Mononuclear cell (primary cell): ENCODE results near the gene ITGA11. TPM values are rescaled to one million over a fixed set of nuclear protein-coding genes. Genes with fewer than 3 reads are reported as not detected.

Experiments used
- H3K27me3 ChIP-seq: 2 replicates; pipeline ENCODE4 v1.6.0; 2011; ENCODE audit warnings: low read length, control low read depth; ENCODE audit not compliant: insufficient read depth
- H3K4me1 ChIP-seq: 2 replicates; pipeline ENCODE4 v1.5.1; 2011; ENCODE audit warnings: mild to moderate bottlenecking, low read length, control low read depth; ENCODE audit not compliant: insufficient read depth
- H3K4me3 ChIP-seq: 2 replicates; pipeline ENCODE4 v1.5.1; 2011; ENCODE audit warnings: mild to moderate bottlenecking, low read length, moderate library complexity
- H3K9me3 ChIP-seq: 2 replicates; pipeline ENCODE4 v1.5.1; 2011; ENCODE audit warnings: low read depth, mild to moderate bottlenecking, control low read depth, low read length
- total RNA-seq: library from RNA; depleted of rRNA; stranded (reverse); fragments of >200 nt; gene quantifications from one replicate; pipeline ENCODE4 v1.2.3, GENCODE V29; 2012

ITGA11 gene
- total RNA-seq, 1 donor: under 0.01 TPM

GRCh38 chr15:68328964-68329363 lies 103.0 kb downstream of the ITGA11 start:
- Histone ChIP-seq H3K4me3 (no peak overlapping the region), H3K9me3 (no peaks in the 10 kb centered on the region), H3K27me3 (no peaks in the 10 kb centered on the region), H3K4me1 (no peaks in the 10 kb centered on the region)

- Histone ChIP-seq H3K4me1 (no peaks in the 10 kb centered on the region), H3K9me3 (no peaks in the 10 kb centered on the region), H3K27me3 (no peaks in the 10 kb centered on the region), H3K4me3 (no peak overlapping the region)
Measured at GRCh38 chr15:68328443-68328842, 103.5 kb downstream of the ITGA11 start.

GRCh38 chr15:68326711-68327354 lies 105.1 kb downstream of the ITGA11 start:
- Histone ChIP-seq H3K4me3 (no peak overlapping the region), H3K9me3 (no peaks in the 10 kb centered on the region), H3K4me1 (no peaks in the 10 kb centered on the region), H3K27me3 (no peaks in the 10 kb centered on the region)

GRCh38 chr15:68325726-68326125 lies 106.2 kb downstream of the ITGA11 start:
- no peaks in the 10 kb centered on the region for H3K9me3 ChIP-seq
- no peaks in the 10 kb centered on the region for H3K4me1 ChIP-seq
- no peaks in the 10 kb centered on the region for H3K27me3 ChIP-seq
- no peak overlapping the region for H3K4me3 ChIP-seq

- H3K27me3 ChIP-seq: no peaks in the 10 kb centered on the region
- no peaks in the 10 kb centered on the region for H3K4me1 ChIP-seq
- no peak overlapping the region for H3K4me3 ChIP-seq
- no peaks in the 10 kb centered on the region for H3K9me3 ChIP-seq
Measured at GRCh38 chr15:68322796-68323195, 109.2 kb downstream of the ITGA11 start.

GRCh38 chr15:68321229-68321628 lies 110.7 kb downstream of the ITGA11 start:
- H3K9me3 ChIP-seq: no peaks in the 10 kb centered on the region
- H3K4me3 ChIP-seq: no peak overlapping the region
- H3K27me3 ChIP-seq: no peaks in the 10 kb centered on the region
- H3K4me1 ChIP-seq: no peaks in the 10 kb centered on the region

GRCh38 chr15:68319997-68320396 lies 112.0 kb downstream of the ITGA11 start:
- Histone ChIP-seq H3K27me3 (no peaks in the 10 kb centered on the region), H3K9me3 (no peaks in the 10 kb centered on the region), H3K4me3 (no peak overlapping the region), H3K4me1 (no peaks in the 10 kb centered on the region)

- no peaks in the 10 kb centered on the region for H3K9me3 ChIP-seq
- H3K27me3 ChIP-seq: no peaks in the 10 kb centered on the region
Measured at GRCh38 chr15:68318931-68319909, 112.7 kb downstream of the ITGA11 start.

GRCh38 chr15:68318008-68318835 lies 113.7 kb downstream of the ITGA11 start:
- Histone ChIP-seq H3K9me3 (no peaks in the 10 kb centered on the region), H3K4me1 (no peaks in the 10 kb centered on the region), H3K27me3 (no peaks in the 10 kb centered on the region), H3K4me3 (no peak overlapping the region)

More at GRCh38 chr15:68318931-68319909, 112.7 kb downstream of the ITGA11 start:
- H3K4me1 ChIP-seq: no peaks in the 10 kb centered on the region
- no peak overlapping the region for H3K4me3 ChIP-seq

- Histone ChIP-seq H3K27me3 (no peaks in the 10 kb centered on the region), H3K9me3 (no peaks in the 10 kb centered on the region), H3K4me3 (no peak overlapping the region), H3K4me1 (no peaks in the 10 kb centered on the region)
Measured at GRCh38 chr15:68317281-68318007, 114.5 kb downstream of the ITGA11 start.

- H3K4me3 ChIP-seq: no peak overlapping the region
- H3K4me1 ChIP-seq: no peaks in the 10 kb centered on the region
Measured at GRCh38 chr15:68316061-68316804, 115.7 kb downstream of the ITGA11 start.

GRCh38 chr15:68315495-68316031 lies 116.4 kb downstream of the ITGA11 start:
- Histone ChIP-seq H3K27me3 (no peaks in the 10 kb centered on the region), H3K9me3 (no peaks in the 10 kb centered on the region), H3K4me3 (no peak overlapping the region), H3K4me1 (no peaks in the 10 kb centered on the region)

More at GRCh38 chr15:68316061-68316804, 115.7 kb downstream of the ITGA11 start:
- Histone ChIP-seq H3K27me3 (no peaks in the 10 kb centered on the region), H3K9me3 (no peaks in the 10 kb centered on the region)

GRCh38 chr15:68315035-68315434 lies 116.9 kb downstream of the ITGA11 start:
- H3K27me3 ChIP-seq: no peaks in the 10 kb centered on the region
- no peak overlapping the region for H3K4me3 ChIP-seq
- no peaks in the 10 kb centered on the region for H3K9me3 ChIP-seq
- H3K4me1 ChIP-seq: no peaks in the 10 kb centered on the region
